ENCODE results near the gene RDH5. TPM values are rescaled to one million over a fixed set of nuclear protein-coding genes. Genes with fewer than 3 reads are reported as not detected.

The RDH5 gene
- total and polyA plus RNA-seq, 2 experiments from 2014 or later, result 17.6 to 27.2 TPM

DNA sequence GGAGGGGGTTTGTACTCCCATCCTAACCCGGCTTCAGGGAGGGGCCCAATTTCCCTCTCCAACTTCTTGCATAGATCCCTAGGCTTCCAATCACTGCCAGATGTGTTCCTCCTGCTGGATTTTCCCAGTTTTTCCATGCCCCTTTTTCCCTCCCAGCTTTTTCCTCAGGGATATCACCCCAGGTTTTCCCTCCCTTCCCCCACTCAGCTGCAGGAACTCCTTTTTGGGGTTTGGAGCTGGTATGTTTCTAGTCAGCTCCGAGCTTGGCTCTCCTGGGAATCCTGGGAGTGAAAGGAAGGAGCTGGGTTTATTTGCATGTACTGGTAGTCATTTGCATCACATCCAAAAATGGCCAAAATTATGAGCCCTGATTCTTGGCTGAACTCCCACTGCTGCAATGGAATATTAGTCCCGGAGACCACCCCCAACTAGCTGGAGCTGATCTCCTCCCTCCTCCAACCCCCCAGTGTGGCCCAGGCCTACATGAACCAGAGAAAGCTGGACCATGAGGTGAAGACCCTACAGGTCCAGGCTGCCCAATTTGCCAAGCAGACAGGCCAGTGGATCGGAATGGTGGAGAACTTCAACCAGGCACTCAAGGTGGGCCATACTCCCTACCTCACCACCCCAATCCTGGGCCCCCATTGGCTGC lies 1.4 kb upstream of the RDH5 start:
- H3K4me1 ChIP-seq (ENCODE audit: insufficient read depth), result peaks cover 55% of the 10 kb centered on the region
- H3K36me3 ChIP-seq (ENCODE audit: low read depth), result peaks cover 6% of the 10 kb centered on the region; the same call in 1 of the 2 replicates
- no peak for TF ChIP-seq EZH2 (IDR thresholded peaks at IDR 0.05; ENCODE audit: insufficient read depth, poor library complexity, severe bottlenecking)
- no peak for TF ChIP-seq EZH2phosphoT487 (IDR thresholded peaks at IDR 0.05; ENCODE audit: insufficient read depth, low read depth)
- H3K79me2 ChIP-seq (ENCODE audit: insufficient read depth), result 0 out of 2 replicates have a peak, but pooled peaks cover 4% of the 10 kb centered on the region
- H3F3A ChIP-seq (ENCODE audit: insufficient read depth), result peaks cover 77% of the 10 kb centered on the region
- no peak overlapping the region for H2AFZ ChIP-seq
- no peaks in the 10 kb centered on the region for H3K9me2 ChIP-seq (ENCODE audit: insufficient read depth)
- peak overlapping the region; percentile 90; the same call in 1 of the 2 replicates for H3K27ac ChIP-seq
- H3K9ac ChIP-seq, result no peak overlapping the region
- no peaks in the 10 kb centered on the region for H4K20me1 ChIP-seq (ENCODE audit: insufficient read depth)
- DNase-seq, result no peak
- H3K4me2 ChIP-seq (ENCODE audit: unreplicated experiment), result no peak overlapping the region
- peak overlapping the region; percentile 85; the same call in 1 of the 2 replicates for H3K4me3 ChIP-seq
- H3K27me3 ChIP-seq (replicated peaks; ENCODE audit: insufficient read depth), result no peaks in the 10 kb centered on the region
- in situ Hi-C loops (cut with MboI), result no loop called here
- H3K9me3 ChIP-seq (ENCODE audit: low read depth), result no peaks in the 10 kb centered on the region
- 41% methylated on average over 4 of the region's 4 CpGs for WGBS, 2 experiments (ENCODE audit: low coverage in 1 of 2, low lambda C conversion rate in 2 of 2, missing lambda C conversion rate in 2 of 2)

GRCh38 chr12:55719371-55719770 lies 822 bp upstream of the RDH5 start:
- H3K9ac ChIP-seq, result peak overlapping the region; percentile 65; the same call in 1 of the 2 replicates
- in situ Hi-C loops (cut with MboI), result no loop called here
- WGBS, 2 experiments (ENCODE audit: low coverage in 1 of 2, low lambda C conversion rate in 2 of 2, missing lambda C conversion rate in 2 of 2), result 66 to 74% methylated on average over 7 of the region's 7 CpGs
- H3K4me2 ChIP-seq (ENCODE audit: unreplicated experiment), result peak overlapping the region; percentile 90
- H3K9me2 ChIP-seq (ENCODE audit: insufficient read depth), result no peaks in the 10 kb centered on the region
- no peak overlapping the region for H2AFZ ChIP-seq
- peak overlapping the region; percentile 81 for H3K27ac ChIP-seq
- no peaks in the 10 kb centered on the region for H4K20me1 ChIP-seq (ENCODE audit: insufficient read depth)
- no peak for TF ChIP-seq EZH2phosphoT487 (IDR thresholded peaks at IDR 0.05; ENCODE audit: insufficient read depth, low read depth)
- 0 out of 2 replicates have a peak, but pooled peaks cover 4% of the 10 kb centered on the region for H3K79me2 ChIP-seq (ENCODE audit: insufficient read depth)
- H3K9me3 ChIP-seq (ENCODE audit: low read depth), result no peaks in the 10 kb centered on the region
- peaks cover 12% of the 10 kb centered on the region for H3K36me3 ChIP-seq (ENCODE audit: low read depth)
- H3K27me3 ChIP-seq (replicated peaks; ENCODE audit: insufficient read depth), result no peaks in the 10 kb centered on the region
- no peak for DNase-seq
- H3F3A ChIP-seq (ENCODE audit: insufficient read depth), result peaks cover 83% of the 10 kb centered on the region
- no peak overlapping the region for H3K4me3 ChIP-seq
- H3K4me1 ChIP-seq (ENCODE audit: insufficient read depth), result peaks cover 56% of the 10 kb centered on the region

- Histone ChIP-seq H3K27ac (peak overlapping the region; percentile 81), H3K4me3 (peak overlapping the region; percentile 65), H4K20me1 (ENCODE audit: insufficient read depth) (no peaks in the 10 kb centered on the region), H3K4me2 (ENCODE audit: unreplicated experiment) (peak overlapping the region; percentile 90), H2AFZ (no peak overlapping the region), H3K9me2 (ENCODE audit: insufficient read depth) (no peaks in the 10 kb centered on the region), H3K79me2 (ENCODE audit: insufficient read depth) (peaks cover 10% of the 10 kb centered on the region), H3K4me1 (ENCODE audit: insufficient read depth) (peaks cover 65% of the 10 kb centered on the region), H3K9ac (peak overlapping the region; percentile 65), H3K36me3 (ENCODE audit: low read depth) (peaks cover 25% of the 10 kb centered on the region), H3K9me3 (ENCODE audit: low read depth) (no peaks in the 10 kb centered on the region), H3K27me3 (replicated peaks; ENCODE audit: insufficient read depth) (no peaks in the 10 kb centered on the region), H3F3A (ENCODE audit: insufficient read depth) (peaks cover 89% of the 10 kb centered on the region)
- in situ Hi-C loops (cut with MboI), result no loop called here
- 1 to 2% methylated on average over 9 of the region's 9 CpGs for WGBS, 2 experiments (ENCODE audit: low coverage in 1 of 2, low lambda C conversion rate in 2 of 2, missing lambda C conversion rate in 2 of 2)
- peak; percentile 99 for DNase-seq
- TF ChIP-seq EZH2phosphoT487 (IDR thresholded peaks at IDR 0.05; ENCODE audit: insufficient read depth, low read depth) (0 out of 2 replicates have a peak, but pooled peaks have one; percentile 42), EZH2 (IDR thresholded peaks at IDR 0.05; ENCODE audit: insufficient read depth, poor library complexity, severe bottlenecking) (no peak)
These were observed 776 bp downstream of the RDH5 start for GRCh38 chr12:55720894-55721444.

- DNase-seq, result peak; percentile 29
- no peaks in the 10 kb centered on the region for H3K27me3 ChIP-seq (replicated peaks; ENCODE audit: insufficient read depth)
- in situ Hi-C loops (cut with MboI), result no loop called here
- no peaks in the 10 kb centered on the region for H4K20me1 ChIP-seq (ENCODE audit: insufficient read depth)
- peak overlapping the region; percentile 81 for H3K27ac ChIP-seq
- H3K36me3 ChIP-seq (ENCODE audit: low read depth), result peaks cover 32% of the 10 kb centered on the region
- no peak for TF ChIP-seq EZH2phosphoT487 (IDR thresholded peaks at IDR 0.05; ENCODE audit: insufficient read depth, low read depth)
- TF ChIP-seq EZH2 (IDR thresholded peaks at IDR 0.05; ENCODE audit: insufficient read depth, poor library complexity, severe bottlenecking), result no peak
- 0 out of 2 replicates have a peak overlapping the region, but pooled peaks have one; percentile 5 for H3K9ac ChIP-seq
- H3F3A ChIP-seq (ENCODE audit: insufficient read depth), result peaks cover 92% of the 10 kb centered on the region
- no peaks in the 10 kb centered on the region for H3K9me2 ChIP-seq (ENCODE audit: insufficient read depth)
- peak overlapping the region; percentile 65 for H3K4me3 ChIP-seq
- 55% methylated on average over 14 of the region's 14 CpGs for WGBS, 2 experiments (ENCODE audit: low coverage in 1 of 2, low lambda C conversion rate in 2 of 2, missing lambda C conversion rate in 2 of 2)
- H3K9me3 ChIP-seq (ENCODE audit: low read depth), result no peaks in the 10 kb centered on the region
- peaks cover 16% of the 10 kb centered on the region for H3K79me2 ChIP-seq (ENCODE audit: insufficient read depth)
- H3K4me2 ChIP-seq (ENCODE audit: unreplicated experiment), result peak overlapping the region; percentile 90
- H3K4me1 ChIP-seq (ENCODE audit: insufficient read depth), result peaks cover 70% of the 10 kb centered on the region
- no peak overlapping the region for H2AFZ ChIP-seq
These were observed 1.5 kb downstream of the RDH5 start for GRCh38 chr12:55721601-55722213.
